GM23338 (cell line): Measurements from ENCODE around the gene IPO5. TPM values are rescaled to one million over a fixed set of nuclear protein-coding genes. Genes with fewer than 3 reads are reported as not detected.

Source experiments
- ATAC-seq: fragments of 200-7000 bp; cut with Tn5 transposase; 3 replicates; pipeline ENCODE4 v1.9.1; 2020
- DNase-seq: peaks from one replicate; pipeline ENCODE4 v3.0.0-alpha.2; 2015; ENCODE audit warnings: low spot score
- H2AFZ ChIP-seq: fragments of 200-600 bp; sonication (generic); 2 replicates; pipeline ENCODE4 v1.8.0; 2016; ENCODE audit warnings: antibody characterized with exemption, mild to moderate bottlenecking, moderate library complexity
- H3F3A ChIP-seq: fragments of 200-600 bp; sonication (generic); replicated peaks from 2 replicates; pipeline ENCODE4 v1.8.0; 2017; ENCODE audit warnings: antibody characterized with exemption, mixed run types, low read depth
- H3K27ac ChIP-seq: fragments of 200-600 bp; sonication (generic); 2 replicates; pipeline ENCODE4 v1.6.1; 2016; ENCODE audit warnings: low read depth
- H3K27me3 ChIP-seq: fragments of 200-600 bp; sonication (generic); 2 replicates; pipeline ENCODE4 v1.8.0; 2016; ENCODE audit warnings: mild to moderate bottlenecking, mixed run types, moderate library complexity; ENCODE audit not compliant: insufficient read depth
- H3K36me3 ChIP-seq: fragments of 200-600 bp; sonication (generic); 2 replicates; pipeline ENCODE4 v1.8.0; 2016; ENCODE audit warnings: mild to moderate bottlenecking; ENCODE audit not compliant: insufficient read depth
- H3K4me1 ChIP-seq: fragments of 200-600 bp; sonication (generic); 2 replicates; pipeline ENCODE4 v1.8.0; 2016; ENCODE audit warnings: mild to moderate bottlenecking, moderate library complexity; ENCODE audit not compliant: insufficient read depth
- H3K4me2 ChIP-seq: fragments of 200-600 bp; sonication (generic); 2 replicates; pipeline ENCODE4 v1.7.1; 2017; ENCODE audit warnings: mixed run types
- H3K4me3 ChIP-seq: fragments of 200-600 bp; sonication (generic); 2 replicates; pipeline ENCODE4 v1.6.1; 2016; ENCODE audit warnings: mixed run types
- H3K79me2 ChIP-seq: fragments of 200-600 bp; sonication (generic); replicated peaks from 2 replicates; pipeline ENCODE4 v1.8.0; 2017; ENCODE audit warnings: mild to moderate bottlenecking; ENCODE audit not compliant: insufficient read depth
- H3K9me2 ChIP-seq: fragments of 200-600 bp; sonication (generic); 2 replicates; pipeline ENCODE4 v1.8.0; 2017; ENCODE audit not compliant: insufficient read depth
- H4K20me1 ChIP-seq: fragments of 200-600 bp; sonication (generic); replicated peaks from 2 replicates; pipeline ENCODE4 v1.8.0; 2017; ENCODE audit warnings: mild to moderate bottlenecking; ENCODE audit not compliant: insufficient read depth
- H3K27ac Mint-ChIP-seq: 2 replicates; pipeline ENCODE4 v1.8.0; 2020; ENCODE audit warnings: inconsistent platforms, mild to moderate bottlenecking, moderate library complexity, mixed read lengths
- H3K27me3 Mint-ChIP-seq: 3 replicates; pipeline ENCODE4 v1.8.0; 2022; ENCODE audit warnings: low read depth, mild to moderate bottlenecking, moderate library complexity, mixed read lengths, inconsistent platforms; ENCODE audit not compliant: insufficient read depth, poor library complexity
- H3K36me3 Mint-ChIP-seq: 3 replicates; pipeline ENCODE4 v1.8.0; 2021; ENCODE audit warnings: low read depth, mild to moderate bottlenecking, inconsistent platforms, moderate library complexity, mixed read lengths
- H3K4me1 Mint-ChIP-seq: 3 replicates; pipeline ENCODE4 v1.8.0; 2020; ENCODE audit warnings: mild to moderate bottlenecking, inconsistent platforms, mixed read lengths
- H3K4me3 Mint-ChIP-seq: 3 replicates; pipeline ENCODE4 v1.8.0; 2021; ENCODE audit warnings: moderate library complexity, mild to moderate bottlenecking, inconsistent platforms, mixed read lengths
- H3K9me3 Mint-ChIP-seq: 3 replicates; pipeline ENCODE4 v1.8.0; 2020; ENCODE audit warnings: moderate library complexity, mild to moderate bottlenecking, inconsistent platforms, mixed read lengths
- polyA plus RNA-seq: library from polyadenylated mRNA; unstranded; fragments of >200 nt; fragmentation: Nextera tagmentation; extraction: Ambion mirVana; gene quantifications from 2 replicates; pipeline ENCODE4 v1.2.1, GENCODE V29; 2016
- total RNA-seq: library from RNA; depleted of rRNA; stranded (reverse); fragments of >200 nt; shearing (Covaris generic); gene quantifications from 2 replicates; pipeline ENCODE4 v1.2.3, GENCODE V29; 2014
- TF ChIP-seq, protein P1 (sequence below): fragments of 250-450 bp; sonication (Bioruptor Pico); IDR thresholded peaks from 2 replicates; pipeline ENCODE4 v1.5.0; 2020; ENCODE audit warnings: mild to moderate bottlenecking, moderate library complexity
- TF ChIP-seq, protein P2 (sequence below): IDR thresholded peaks from 2 replicates; pipeline ENCODE4 v1.6.1; 2016; ENCODE audit warnings: antibody characterized with exemption
- TF ChIP-seq, protein P3 (sequence below), 2 experiments: fragments of 200-600 bp in 1 of 2; sonication (generic) in 1 of 2; conservative IDR thresholded peaks; 2 replicates each; pipeline versions ENCODE4 v1.5.1 to v1.6.1; 2016 to 2017; ENCODE audit warnings: antibody characterized with exemption in 2 of 2, low read depth in 2 of 2, mild to moderate bottlenecking in 2 of 2, moderate library complexity in 1 of 2

Gene IPO5
- total and polyA plus RNA-seq, 2 experiments from 2014 or later, result 124 to 353 TPM

DNA sequence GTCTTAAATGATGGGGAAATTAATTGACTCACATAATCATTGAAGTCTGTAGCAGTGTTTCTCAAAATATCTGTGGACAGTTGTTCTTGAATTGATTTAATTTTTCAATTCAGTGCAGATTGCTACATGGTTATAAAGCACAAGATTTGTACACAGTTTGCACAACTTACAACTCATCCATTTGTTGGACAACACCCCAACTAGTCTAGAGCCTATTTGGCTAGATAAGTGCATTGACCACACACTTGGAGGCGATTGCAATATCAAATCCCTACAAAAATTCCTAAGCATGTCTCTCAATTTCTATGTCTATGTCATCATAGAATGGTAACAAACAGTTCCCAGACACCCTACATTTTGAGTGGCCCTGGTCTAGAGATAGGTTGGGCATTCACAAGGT is 48.0 kb upstream of the IPO5 start (continued):
- TF ChIP-seq, protein P1, sequence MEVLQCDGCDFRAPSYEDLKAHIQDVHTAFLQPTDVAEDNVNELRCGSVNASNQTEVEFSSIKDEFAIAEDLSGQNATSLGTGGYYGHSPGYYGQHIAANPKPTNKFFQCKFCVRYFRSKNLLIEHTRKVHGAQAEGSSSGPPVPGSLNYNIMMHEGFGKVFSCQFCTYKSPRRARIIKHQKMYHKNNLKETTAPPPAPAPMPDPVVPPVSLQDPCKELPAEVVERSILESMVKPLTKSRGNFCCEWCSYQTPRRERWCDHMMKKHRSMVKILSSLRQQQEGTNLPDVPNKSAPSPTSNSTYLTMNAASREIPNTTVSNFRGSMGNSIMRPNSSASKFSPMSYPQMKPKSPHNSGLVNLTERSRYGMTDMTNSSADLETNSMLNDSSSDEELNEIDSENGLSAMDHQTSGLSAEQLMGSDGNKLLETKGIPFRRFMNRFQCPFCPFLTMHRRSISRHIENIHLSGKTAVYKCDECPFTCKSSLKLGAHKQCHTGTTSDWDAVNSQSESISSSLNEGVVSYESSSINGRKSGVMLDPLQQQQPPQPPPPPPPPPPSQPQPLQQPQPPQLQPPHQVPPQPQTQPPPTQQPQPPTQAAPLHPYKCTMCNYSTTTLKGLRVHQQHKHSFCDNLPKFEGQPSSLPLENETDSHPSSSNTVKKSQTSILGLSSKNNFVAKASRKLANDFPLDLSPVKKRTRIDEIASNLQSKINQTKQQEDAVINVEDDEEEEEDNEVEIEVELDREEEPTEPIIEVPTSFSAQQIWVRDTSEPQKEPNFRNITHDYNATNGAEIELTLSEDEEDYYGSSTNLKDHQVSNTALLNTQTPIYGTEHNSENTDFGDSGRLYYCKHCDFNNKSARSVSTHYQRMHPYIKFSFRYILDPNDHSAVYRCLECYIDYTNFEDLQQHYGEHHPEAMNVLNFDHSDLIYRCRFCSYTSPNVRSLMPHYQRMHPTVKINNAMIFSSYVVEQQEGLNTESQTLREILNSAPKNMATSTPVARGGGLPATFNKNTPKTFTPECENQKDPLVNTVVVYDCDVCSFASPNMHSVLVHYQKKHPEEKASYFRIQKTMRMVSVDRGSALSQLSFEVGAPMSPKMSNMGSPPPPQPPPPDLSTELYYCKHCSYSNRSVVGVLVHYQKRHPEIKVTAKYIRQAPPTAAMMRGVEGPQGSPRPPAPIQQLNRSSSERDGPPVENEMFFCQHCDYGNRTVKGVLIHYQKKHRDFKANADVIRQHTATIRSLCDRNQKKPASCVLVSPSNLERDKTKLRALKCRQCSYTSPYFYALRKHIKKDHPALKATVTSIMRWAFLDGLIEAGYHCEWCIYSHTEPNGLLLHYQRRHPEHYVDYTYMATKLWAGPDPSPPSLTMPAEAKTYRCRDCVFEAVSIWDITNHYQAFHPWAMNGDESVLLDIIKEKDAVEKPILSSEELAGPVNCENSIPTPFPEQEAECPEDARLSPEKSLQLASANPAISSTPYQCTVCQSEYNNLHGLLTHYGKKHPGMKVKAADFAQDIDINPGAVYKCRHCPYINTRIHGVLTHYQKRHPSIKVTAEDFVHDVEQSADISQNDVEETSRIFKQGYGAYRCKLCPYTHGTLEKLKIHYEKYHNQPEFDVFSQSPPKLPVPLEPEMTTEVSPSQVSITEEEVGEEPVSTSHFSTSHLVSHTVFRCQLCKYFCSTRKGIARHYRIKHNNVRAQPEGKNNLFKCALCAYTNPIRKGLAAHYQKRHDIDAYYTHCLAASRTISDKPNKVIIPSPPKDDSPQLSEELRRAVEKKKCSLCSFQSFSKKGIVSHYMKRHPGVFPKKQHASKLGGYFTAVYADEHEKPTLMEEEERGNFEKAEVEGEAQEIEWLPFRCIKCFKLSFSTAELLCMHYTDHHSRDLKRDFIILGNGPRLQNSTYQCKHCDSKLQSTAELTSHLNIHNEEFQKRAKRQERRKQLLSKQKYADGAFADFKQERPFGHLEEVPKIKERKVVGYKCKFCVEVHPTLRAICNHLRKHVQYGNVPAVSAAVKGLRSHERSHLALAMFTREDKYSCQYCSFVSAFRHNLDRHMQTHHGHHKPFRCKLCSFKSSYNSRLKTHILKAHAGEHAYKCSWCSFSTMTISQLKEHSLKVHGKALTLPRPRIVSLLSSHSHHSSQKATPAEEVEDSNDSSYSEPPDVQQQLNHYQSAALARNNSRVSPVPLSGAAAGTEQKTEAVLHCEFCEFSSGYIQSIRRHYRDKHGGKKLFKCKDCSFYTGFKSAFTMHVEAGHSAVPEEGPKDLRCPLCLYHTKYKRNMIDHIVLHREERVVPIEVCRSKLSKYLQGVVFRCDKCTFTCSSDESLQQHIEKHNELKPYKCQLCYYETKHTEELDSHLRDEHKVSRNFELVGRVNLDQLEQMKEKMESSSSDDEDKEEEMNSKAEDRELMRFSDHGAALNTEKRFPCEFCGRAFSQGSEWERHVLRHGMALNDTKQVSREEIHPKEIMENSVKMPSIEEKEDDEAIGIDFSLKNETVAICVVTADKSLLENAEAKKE (CRISPR knock-in tag), result no peak
- TF ChIP-seq, protein P2, sequence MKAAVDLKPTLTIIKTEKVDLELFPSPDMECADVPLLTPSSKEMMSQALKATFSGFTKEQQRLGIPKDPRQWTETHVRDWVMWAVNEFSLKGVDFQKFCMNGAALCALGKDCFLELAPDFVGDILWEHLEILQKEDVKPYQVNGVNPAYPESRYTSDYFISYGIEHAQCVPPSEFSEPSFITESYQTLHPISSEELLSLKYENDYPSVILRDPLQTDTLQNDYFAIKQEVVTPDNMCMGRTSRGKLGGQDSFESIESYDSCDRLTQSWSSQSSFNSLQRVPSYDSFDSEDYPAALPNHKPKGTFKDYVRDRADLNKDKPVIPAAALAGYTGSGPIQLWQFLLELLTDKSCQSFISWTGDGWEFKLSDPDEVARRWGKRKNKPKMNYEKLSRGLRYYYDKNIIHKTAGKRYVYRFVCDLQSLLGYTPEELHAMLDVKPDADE, result no peak

DNA sequence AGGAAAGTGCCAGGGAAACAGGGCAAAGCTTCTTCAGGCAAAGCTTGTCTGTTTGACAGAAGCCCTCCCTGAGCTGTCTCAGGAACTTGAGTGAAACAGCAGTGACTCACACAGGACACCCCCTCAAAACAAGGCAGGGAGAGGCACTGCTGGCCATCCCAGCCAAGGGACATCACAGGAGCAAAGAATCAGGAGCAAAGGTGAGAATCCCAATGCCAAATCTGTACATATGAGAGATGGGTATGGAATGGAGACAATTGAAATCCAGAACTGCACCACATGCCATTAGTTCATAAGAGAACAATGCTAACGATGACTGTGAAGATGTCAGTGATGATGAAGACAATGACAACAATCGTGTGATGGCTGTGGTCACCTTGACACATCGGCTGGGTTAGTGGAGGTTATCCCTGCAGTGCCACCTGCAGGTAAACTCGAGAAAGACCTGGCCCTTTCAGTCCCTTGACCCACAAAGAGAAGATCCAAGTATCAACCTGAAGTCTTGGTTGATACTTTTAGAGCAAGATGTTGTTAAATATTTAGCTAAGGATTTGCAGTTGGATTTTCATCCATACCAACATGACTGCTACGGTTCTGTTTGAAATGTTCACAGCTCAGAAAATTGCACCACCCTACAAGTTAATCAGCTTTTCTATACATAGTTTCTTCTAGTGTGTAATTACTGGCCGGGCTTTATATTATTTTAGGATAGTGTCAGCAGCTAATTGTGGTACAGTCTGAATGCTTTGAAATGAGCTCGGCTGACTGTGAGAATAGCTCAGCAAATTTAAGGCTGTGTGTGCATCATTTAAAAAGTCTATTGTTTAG is 42.0 kb upstream of the IPO5 start:
- H3K4me3 ChIP-seq, result no peak overlapping the region
- H3K27me3 Mint-ChIP-seq, result peaks cover 4% of the 10 kb centered on the region
- no peaks in the 10 kb centered on the region for H3K4me1 ChIP-seq
- TF ChIP-seq, protein P3, sequence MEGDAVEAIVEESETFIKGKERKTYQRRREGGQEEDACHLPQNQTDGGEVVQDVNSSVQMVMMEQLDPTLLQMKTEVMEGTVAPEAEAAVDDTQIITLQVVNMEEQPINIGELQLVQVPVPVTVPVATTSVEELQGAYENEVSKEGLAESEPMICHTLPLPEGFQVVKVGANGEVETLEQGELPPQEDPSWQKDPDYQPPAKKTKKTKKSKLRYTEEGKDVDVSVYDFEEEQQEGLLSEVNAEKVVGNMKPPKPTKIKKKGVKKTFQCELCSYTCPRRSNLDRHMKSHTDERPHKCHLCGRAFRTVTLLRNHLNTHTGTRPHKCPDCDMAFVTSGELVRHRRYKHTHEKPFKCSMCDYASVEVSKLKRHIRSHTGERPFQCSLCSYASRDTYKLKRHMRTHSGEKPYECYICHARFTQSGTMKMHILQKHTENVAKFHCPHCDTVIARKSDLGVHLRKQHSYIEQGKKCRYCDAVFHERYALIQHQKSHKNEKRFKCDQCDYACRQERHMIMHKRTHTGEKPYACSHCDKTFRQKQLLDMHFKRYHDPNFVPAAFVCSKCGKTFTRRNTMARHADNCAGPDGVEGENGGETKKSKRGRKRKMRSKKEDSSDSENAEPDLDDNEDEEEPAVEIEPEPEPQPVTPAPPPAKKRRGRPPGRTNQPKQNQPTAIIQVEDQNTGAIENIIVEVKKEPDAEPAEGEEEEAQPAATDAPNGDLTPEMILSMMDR (conservative IDR thresholded peaks at IDR 0.05; ENCODE audit: low read depth in 2 of 2), result peak; percentile 69 to 89
- TF ChIP-seq, protein P1 (CRISPR knock-in tag), result no peak
- H3K9me3 Mint-ChIP-seq, result peaks cover 7% of the 10 kb centered on the region; the same call in 2 of the 3 replicates
- no peak overlapping the region for H2AFZ ChIP-seq
- no peaks in the 10 kb centered on the region for H3K79me2 ChIP-seq
- H4K20me1 ChIP-seq, result no peaks in the 10 kb centered on the region
- H3K4me1 Mint-ChIP-seq, result no peaks in the 10 kb centered on the region
- ATAC-seq (peak; percentile 81), DNase-seq (peak; percentile 69)
- H3F3A ChIP-seq, result no peaks in the 10 kb centered on the region
- H3K27me3 ChIP-seq, result no peaks in the 10 kb centered on the region
- no peak overlapping the region for H3K4me3 Mint-ChIP-seq
- H3K9me2 ChIP-seq, result no peaks in the 10 kb centered on the region
- H3K36me3 ChIP-seq, result no peaks in the 10 kb centered on the region
- no peak overlapping the region for H3K27ac ChIP-seq
- H3K27ac Mint-ChIP-seq, result no peak overlapping the region
- no peak overlapping the region for H3K4me2 ChIP-seq
- H3K36me3 Mint-ChIP-seq, result no peaks in the 10 kb centered on the region
